Measurements from ENCODE around the gene KANTR.

The KANTR gene

DNA sequence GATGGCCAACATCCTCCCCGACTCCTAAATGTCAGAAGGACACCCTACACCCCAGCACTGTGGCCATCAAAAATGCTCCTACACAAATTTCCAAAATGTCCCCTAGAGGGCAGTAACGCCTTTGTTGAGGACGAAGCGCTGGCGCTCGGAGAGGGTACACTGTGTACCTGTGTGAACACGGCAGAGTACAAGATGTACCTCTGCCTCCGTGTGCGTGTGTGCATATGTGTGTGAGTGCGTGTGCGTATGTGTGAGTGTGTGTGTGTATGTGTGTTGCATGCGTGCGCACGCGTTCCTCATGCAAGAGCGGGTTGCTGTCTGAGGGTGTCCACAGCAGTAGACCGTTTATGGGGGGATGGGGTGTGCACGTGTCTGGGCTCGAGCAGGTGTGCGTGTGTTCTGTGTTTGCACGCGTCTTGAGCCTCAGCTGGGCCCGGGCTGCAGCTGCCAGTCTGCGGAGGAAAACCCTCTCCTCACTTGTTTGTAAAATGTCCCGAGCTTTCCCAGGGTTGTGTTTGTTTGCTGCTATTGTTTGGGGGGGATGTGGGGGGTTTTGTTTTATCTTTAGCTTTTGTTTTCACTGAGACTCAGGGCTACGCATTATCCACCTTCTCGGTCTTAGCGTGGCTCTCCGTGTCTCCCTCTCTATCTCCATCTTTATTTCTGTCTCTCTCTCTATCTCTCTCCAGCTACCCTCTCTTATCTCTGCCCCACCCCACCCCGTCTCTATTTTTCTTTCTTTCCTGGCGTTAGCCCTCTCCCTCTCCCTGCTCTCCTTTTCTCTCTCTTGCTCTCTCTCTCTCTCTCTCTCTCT lies 22.1 kb upstream of the KANTR start:
- H3K27me3 ChIP-seq (ENCODE audit: control insufficient read depth, insufficient read depth, low read length), result peaks cover 4% of the 10 kb centered on the region
- peak overlapping the region; percentile 65 for H3K4me3 ChIP-seq (ENCODE audit: low read length)
- peaks cover 3% of the 10 kb centered on the region for H3K36me3 ChIP-seq (ENCODE audit: insufficient read depth, low read length)
- no peak overlapping the region for H3K9ac ChIP-seq (ENCODE audit: low read depth, low read length)
- H3K9me3 ChIP-seq (replicated peaks; ENCODE audit: low read length), result no peaks in the 10 kb centered on the region
- peaks cover 7% of the 10 kb centered on the region for H3K4me1 ChIP-seq (ENCODE audit: control insufficient read depth, insufficient read depth, low read length)
- H3K4me2 ChIP-seq (ENCODE audit: low read length), result peak overlapping the region; percentile 84

- Histone ChIP-seq H3K4me3 (ENCODE audit: low read length) (no peak overlapping the region), H3K27me3 (ENCODE audit: control insufficient read depth, insufficient read depth, low read length) (no peaks in the 10 kb centered on the region), H3K9ac (ENCODE audit: low read depth, low read length) (no peak overlapping the region), H3K4me1 (ENCODE audit: control insufficient read depth, insufficient read depth, low read length) (peaks cover 7% of the 10 kb centered on the region), H3K9me3 (replicated peaks; ENCODE audit: low read length) (no peaks in the 10 kb centered on the region), H3K4me2 (ENCODE audit: low read length) (peak overlapping the region; percentile 84), H3K36me3 (ENCODE audit: insufficient read depth, low read length) (peaks cover 4% of the 10 kb centered on the region)
Observed at GRCh38 chrX:53072418-53073114, 21.4 kb upstream of the KANTR start.

DNA sequence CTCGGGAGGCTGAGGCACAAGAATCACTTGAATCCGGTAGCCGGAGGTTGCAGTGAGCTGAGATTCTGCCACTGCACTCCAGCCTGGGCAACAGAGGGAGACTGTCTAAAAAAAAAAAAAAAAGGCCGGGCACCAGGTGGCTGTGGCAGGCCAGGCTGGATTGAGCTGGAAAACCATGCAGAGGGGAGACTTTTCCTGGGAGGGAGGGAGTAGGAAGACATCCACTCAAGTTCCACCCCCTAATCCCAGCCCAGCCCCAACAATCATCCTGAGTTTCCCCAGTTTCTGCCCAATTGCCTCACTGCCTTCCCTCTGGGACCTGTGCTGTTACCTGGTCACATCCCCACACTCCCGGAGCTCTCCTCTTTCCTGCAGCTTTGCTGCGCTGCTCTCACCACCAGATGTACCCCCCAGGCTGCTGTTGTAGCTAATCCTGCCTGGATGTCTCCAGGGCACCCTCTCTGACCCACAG lies 20.8 kb upstream of the KANTR start:
- H3K9ac ChIP-seq (ENCODE audit: low read depth, low read length), result no peak overlapping the region
- peaks cover 7% of the 10 kb centered on the region for H3K4me1 ChIP-seq (ENCODE audit: control insufficient read depth, insufficient read depth, low read length)
- no peaks in the 10 kb centered on the region for H3K27me3 ChIP-seq (ENCODE audit: control insufficient read depth, insufficient read depth, low read length)
- no peaks in the 10 kb centered on the region for H3K9me3 ChIP-seq (replicated peaks; ENCODE audit: low read length)
- no peak overlapping the region for H3K4me3 ChIP-seq (ENCODE audit: low read length)
- peaks cover 4% of the 10 kb centered on the region for H3K36me3 ChIP-seq (ENCODE audit: insufficient read depth, low read length)
- no peak overlapping the region for H3K4me2 ChIP-seq (ENCODE audit: low read length)

DNA sequence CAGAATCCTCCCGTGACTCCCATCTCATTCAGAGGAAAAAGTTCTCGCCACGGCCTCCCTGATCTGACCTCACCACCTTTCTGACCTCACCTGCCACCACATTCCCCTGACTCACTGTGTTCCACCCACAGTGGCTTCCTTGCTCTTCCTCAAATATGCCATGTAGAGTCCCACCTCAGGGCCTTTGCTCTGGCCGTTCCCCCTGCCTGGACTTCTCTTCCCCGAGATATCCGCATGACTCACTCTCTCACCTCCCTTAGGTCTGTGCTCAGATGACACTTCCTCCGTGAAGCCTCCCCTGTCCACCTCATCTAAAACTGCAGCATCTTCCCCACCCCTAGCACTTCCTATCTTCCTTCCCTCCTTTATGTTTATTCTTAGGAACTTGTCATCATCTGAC lies 18.9 kb upstream of the KANTR start:
- H3K4me3 ChIP-seq (ENCODE audit: low read length), result no peak overlapping the region
- no peaks in the 10 kb centered on the region for H3K27me3 ChIP-seq (ENCODE audit: control insufficient read depth, insufficient read depth, low read length)
- peaks cover 4% of the 10 kb centered on the region for H3K36me3 ChIP-seq (ENCODE audit: insufficient read depth, low read length)
- no peak overlapping the region for H3K9ac ChIP-seq (ENCODE audit: low read depth, low read length)
- H3K9me3 ChIP-seq (replicated peaks; ENCODE audit: low read length), result no peaks in the 10 kb centered on the region
- peaks cover 7% of the 10 kb centered on the region for H3K4me1 ChIP-seq (ENCODE audit: control insufficient read depth, insufficient read depth, low read length)
- no peak overlapping the region for H3K4me2 ChIP-seq (ENCODE audit: low read length)

GRCh38 chrX:53076671-53077070 lies 17.3 kb upstream of the KANTR start:
- Histone ChIP-seq H3K27me3 (ENCODE audit: control insufficient read depth, insufficient read depth, low read length) (no peaks in the 10 kb centered on the region), H3K4me1 (ENCODE audit: control insufficient read depth, insufficient read depth, low read length) (peaks cover 6% of the 10 kb centered on the region), H3K9ac (ENCODE audit: low read depth, low read length) (no peak overlapping the region), H3K9me3 (replicated peaks; ENCODE audit: low read length) (no peaks in the 10 kb centered on the region), H3K36me3 (ENCODE audit: insufficient read depth, low read length) (peaks cover 4% of the 10 kb centered on the region), H3K4me2 (ENCODE audit: low read length) (no peak overlapping the region), H3K4me3 (ENCODE audit: low read length) (no peak overlapping the region)

DNA sequence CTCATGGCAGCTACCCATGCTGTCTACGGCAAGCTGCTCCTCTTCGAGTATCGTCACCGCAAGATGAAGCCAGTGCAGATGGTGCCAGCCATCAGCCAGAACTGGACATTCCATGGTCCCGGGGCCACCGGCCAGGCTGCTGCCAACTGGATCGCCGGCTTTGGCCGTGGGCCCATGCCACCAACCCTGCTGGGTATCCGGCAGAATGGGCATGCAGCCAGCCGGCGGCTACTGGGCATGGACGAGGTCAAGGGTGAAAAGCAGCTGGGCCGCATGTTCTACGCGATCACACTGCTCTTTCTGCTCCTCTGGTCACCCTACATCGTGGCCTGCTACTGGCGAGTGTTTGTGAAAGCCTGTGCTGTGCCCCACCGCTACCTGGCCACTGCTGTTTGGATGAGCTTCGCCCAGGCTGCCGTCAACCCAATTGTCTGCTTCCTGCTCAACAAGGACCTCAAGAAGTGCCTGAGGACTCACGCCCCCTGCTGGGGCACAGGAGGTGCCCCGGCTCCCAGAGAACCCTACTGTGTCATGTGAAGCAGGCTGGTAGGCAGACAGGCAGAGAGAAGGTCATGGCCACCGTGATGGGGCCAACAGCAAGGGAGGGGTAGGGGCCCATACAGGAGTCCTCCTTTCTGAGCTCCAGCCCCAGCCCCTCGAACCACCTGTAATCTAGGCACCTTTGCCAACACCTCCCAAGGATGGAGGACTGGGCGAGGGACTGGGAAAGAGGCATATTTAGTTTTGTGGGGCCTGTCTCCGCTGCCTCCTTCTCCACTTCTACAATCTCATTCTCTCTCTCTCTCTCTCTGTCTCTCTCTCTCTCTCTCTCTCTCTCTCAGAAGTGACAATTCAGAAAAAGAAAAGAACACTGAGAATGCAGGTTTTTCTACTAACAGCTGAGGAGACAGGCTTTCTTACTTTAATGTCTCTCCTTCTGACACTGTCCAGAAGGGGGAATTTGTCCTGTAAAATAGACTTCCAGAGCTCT lies 16.4 kb upstream of the KANTR start:
- Histone ChIP-seq H3K36me3 (ENCODE audit: insufficient read depth, low read length) (peaks cover 4% of the 10 kb centered on the region), H3K9ac (ENCODE audit: low read depth, low read length) (no peak overlapping the region), H3K4me1 (ENCODE audit: control insufficient read depth, insufficient read depth, low read length) (no peaks in the 10 kb centered on the region), H3K4me3 (ENCODE audit: low read length) (no peak overlapping the region), H3K27me3 (ENCODE audit: control insufficient read depth, insufficient read depth, low read length) (no peaks in the 10 kb centered on the region), H3K9me3 (replicated peaks; ENCODE audit: low read length) (no peaks in the 10 kb centered on the region), H3K4me2 (ENCODE audit: low read length) (no peak overlapping the region)

- peaks cover 4% of the 10 kb centered on the region for H3K36me3 ChIP-seq (ENCODE audit: insufficient read depth, low read length)
- peaks cover 10% of the 10 kb centered on the region for H3K4me1 ChIP-seq (ENCODE audit: control insufficient read depth, insufficient read depth, low read length)
- no peak overlapping the region for H3K4me3 ChIP-seq (ENCODE audit: low read length)
- H3K4me2 ChIP-seq (ENCODE audit: low read length), result no peak overlapping the region
- H3K9me3 ChIP-seq (replicated peaks; ENCODE audit: low read length), result no peaks in the 10 kb centered on the region
- no peaks in the 10 kb centered on the region for H3K27me3 ChIP-seq (ENCODE audit: control insufficient read depth, insufficient read depth, low read length)
- no peak overlapping the region for H3K9ac ChIP-seq (ENCODE audit: low read depth, low read length)
Observed at GRCh38 chrX:53078943-53079342, 15.0 kb upstream of the KANTR start.

DNA sequence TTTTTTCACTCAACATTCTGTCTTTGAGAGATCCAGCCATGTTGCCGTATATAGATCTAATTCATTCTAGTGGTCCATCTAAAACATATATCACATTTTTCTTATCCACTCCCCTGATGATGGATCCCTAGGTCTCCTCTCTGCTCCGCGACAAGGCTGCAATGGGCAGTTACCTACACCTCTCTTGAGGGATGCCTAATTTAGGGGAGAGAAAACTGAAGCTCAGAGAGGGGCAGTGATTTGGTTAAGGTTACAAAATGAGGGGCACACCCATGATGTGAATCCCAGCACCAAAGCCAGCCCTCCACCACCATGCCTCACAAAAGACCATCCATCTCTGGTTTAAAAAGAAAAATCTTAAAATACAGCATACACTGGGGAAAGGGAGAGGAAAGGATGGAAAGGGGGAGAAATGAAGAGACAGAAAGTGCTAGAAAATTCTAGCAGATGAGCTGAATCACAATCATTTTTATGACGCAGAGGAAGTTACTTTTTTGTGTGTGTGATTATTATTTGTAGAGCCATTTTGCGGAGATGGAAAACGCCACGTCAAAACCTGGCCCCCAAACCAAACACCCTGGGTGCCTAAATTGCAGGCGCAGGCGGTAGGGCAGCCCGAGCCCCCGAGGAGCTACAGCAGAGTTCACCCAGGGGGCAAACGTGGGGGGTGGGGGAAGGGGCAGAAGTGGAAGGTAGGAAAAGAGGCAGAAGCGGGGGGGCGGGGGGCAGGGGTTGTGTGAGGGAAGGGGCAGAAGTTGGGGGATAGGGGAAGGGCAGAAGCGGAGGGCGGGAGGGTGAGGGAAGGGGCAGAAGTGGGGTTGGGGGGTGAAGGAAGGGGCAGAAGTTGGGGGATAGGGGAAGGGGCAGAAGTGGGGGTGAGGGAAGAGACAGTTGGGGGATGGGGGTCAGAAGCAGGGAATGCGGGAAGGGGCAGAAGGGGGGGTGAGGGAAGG lies 13.0 kb upstream of the KANTR start:
- peak overlapping the region; percentile 51 for H3K4me2 ChIP-seq (ENCODE audit: low read length)
- no peaks in the 10 kb centered on the region for H3K27me3 ChIP-seq (ENCODE audit: control insufficient read depth, insufficient read depth, low read length)
- no peak overlapping the region for H3K9ac ChIP-seq (ENCODE audit: low read depth, low read length)
- H3K9me3 ChIP-seq (replicated peaks; ENCODE audit: low read length), result no peaks in the 10 kb centered on the region
- H3K36me3 ChIP-seq (ENCODE audit: insufficient read depth, low read length), result peaks cover 14% of the 10 kb centered on the region
- peaks cover 12% of the 10 kb centered on the region for H3K4me1 ChIP-seq (ENCODE audit: control insufficient read depth, insufficient read depth, low read length)
- no peak overlapping the region for H3K4me3 ChIP-seq (ENCODE audit: low read length)

DNA sequence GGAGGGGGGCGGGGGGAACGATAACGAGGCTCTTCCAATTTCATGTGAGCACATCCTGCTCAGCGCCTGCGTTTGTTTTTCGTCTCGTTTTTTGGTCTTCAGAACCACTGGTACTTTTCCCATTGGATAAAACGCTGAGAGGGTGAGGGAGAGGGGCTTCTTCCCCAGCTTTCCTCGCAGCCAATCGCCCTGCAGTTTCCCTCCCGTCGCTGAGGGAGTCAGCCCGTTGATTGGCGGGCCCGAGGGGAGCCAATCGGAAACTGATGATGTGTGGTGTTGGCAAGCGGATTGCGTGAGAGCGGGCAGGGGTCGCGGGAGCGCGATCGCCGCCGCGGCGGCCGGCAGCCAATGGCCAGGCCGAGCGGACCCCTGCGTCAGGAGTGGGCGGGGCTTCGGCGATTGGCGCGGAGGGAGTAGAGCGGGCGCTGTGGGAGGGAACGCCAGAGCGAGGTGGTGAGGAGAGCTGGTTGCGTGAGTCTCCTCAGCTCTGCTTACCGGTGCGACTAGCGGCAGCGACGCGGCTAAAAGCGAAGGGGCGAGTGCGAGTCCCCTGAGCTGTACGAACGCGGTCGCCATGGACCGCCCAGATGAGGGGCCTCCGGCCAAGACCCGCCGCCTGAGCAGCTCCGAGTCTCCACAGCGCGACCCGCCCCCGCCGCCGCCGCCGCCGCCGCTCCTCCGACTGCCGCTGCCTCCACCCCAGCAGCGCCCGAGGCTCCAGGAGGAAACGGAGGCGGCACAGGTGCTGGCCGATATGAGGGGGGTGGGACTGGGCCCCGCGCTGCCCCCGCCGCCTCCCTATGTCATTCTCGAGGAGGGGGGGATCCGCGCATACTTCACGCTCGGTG lies 11.8 kb upstream of the KANTR start, which contains the start of gene TSPYL2:
TSPYL2 (plus strand) TSS at position 443 of the 848 bp plus-strand sequence; CDS start at position 575, 132 bp downstream.
- no peaks in the 10 kb centered on the region for H3K27me3 ChIP-seq (ENCODE audit: control insufficient read depth, insufficient read depth, low read length)
- H3K9me3 ChIP-seq (replicated peaks; ENCODE audit: low read length), result no peaks in the 10 kb centered on the region
- H3K4me3 ChIP-seq (ENCODE audit: low read length), result peak within 1 kb of the TSS; percentile 78
- H3K9ac ChIP-seq (ENCODE audit: low read depth, low read length), result peak within 1 kb of the TSS; percentile 81
- peaks cover 16% of the 10 kb centered on the region for H3K36me3 ChIP-seq (ENCODE audit: insufficient read depth, low read length)
- peak within 1 kb of the TSS; percentile 93 for H3K4me2 ChIP-seq (ENCODE audit: low read length)
- H3K4me1 ChIP-seq (ENCODE audit: control insufficient read depth, insufficient read depth, low read length), result peaks cover 12% of the 10 kb centered on the region

All from skeletal muscle satellite cell (primary cell).